GM23338 (cell line): ENCODE results near the gene ESPL1. TPM values are rescaled to one million over a fixed set of nuclear protein-coding genes. Genes with fewer than 3 reads are reported as not detected.

Source experiments
- ATAC-seq: fragments of 200-7000 bp; cut with Tn5 transposase; 3 replicates; pipeline ENCODE4 v1.9.1; 2020
- DNase-seq: peaks from one replicate; pipeline ENCODE4 v3.0.0-alpha.2; 2015; ENCODE audit warnings: low spot score
- H2AFZ ChIP-seq: fragments of 200-600 bp; sonication (generic); 2 replicates; pipeline ENCODE4 v1.8.0; 2016; ENCODE audit warnings: antibody characterized with exemption, mild to moderate bottlenecking, moderate library complexity
- H3F3A ChIP-seq: fragments of 200-600 bp; sonication (generic); replicated peaks from 2 replicates; pipeline ENCODE4 v1.8.0; 2017; ENCODE audit warnings: antibody characterized with exemption, mixed run types, low read depth
- H3K27ac ChIP-seq: fragments of 200-600 bp; sonication (generic); 2 replicates; pipeline ENCODE4 v1.6.1; 2016; ENCODE audit warnings: low read depth
- H3K27me3 ChIP-seq: fragments of 200-600 bp; sonication (generic); 2 replicates; pipeline ENCODE4 v1.8.0; 2016; ENCODE audit warnings: mild to moderate bottlenecking, mixed run types, moderate library complexity; ENCODE audit not compliant: insufficient read depth
- H3K36me3 ChIP-seq: fragments of 200-600 bp; sonication (generic); 2 replicates; pipeline ENCODE4 v1.8.0; 2016; ENCODE audit warnings: mild to moderate bottlenecking; ENCODE audit not compliant: insufficient read depth
- H3K4me1 ChIP-seq: fragments of 200-600 bp; sonication (generic); 2 replicates; pipeline ENCODE4 v1.8.0; 2016; ENCODE audit warnings: mild to moderate bottlenecking, moderate library complexity; ENCODE audit not compliant: insufficient read depth
- H3K4me2 ChIP-seq: fragments of 200-600 bp; sonication (generic); 2 replicates; pipeline ENCODE4 v1.7.1; 2017; ENCODE audit warnings: mixed run types
- H3K4me3 ChIP-seq: fragments of 200-600 bp; sonication (generic); 2 replicates; pipeline ENCODE4 v1.6.1; 2016; ENCODE audit warnings: mixed run types
- H3K79me2 ChIP-seq: fragments of 200-600 bp; sonication (generic); replicated peaks from 2 replicates; pipeline ENCODE4 v1.8.0; 2017; ENCODE audit warnings: mild to moderate bottlenecking; ENCODE audit not compliant: insufficient read depth
- H3K9me2 ChIP-seq: fragments of 200-600 bp; sonication (generic); 2 replicates; pipeline ENCODE4 v1.8.0; 2017; ENCODE audit not compliant: insufficient read depth
- H4K20me1 ChIP-seq: fragments of 200-600 bp; sonication (generic); replicated peaks from 2 replicates; pipeline ENCODE4 v1.8.0; 2017; ENCODE audit warnings: mild to moderate bottlenecking; ENCODE audit not compliant: insufficient read depth
- H3K27ac Mint-ChIP-seq: 2 replicates; pipeline ENCODE4 v1.8.0; 2020; ENCODE audit warnings: inconsistent platforms, mild to moderate bottlenecking, moderate library complexity, mixed read lengths
- H3K27me3 Mint-ChIP-seq: 3 replicates; pipeline ENCODE4 v1.8.0; 2022; ENCODE audit warnings: low read depth, mild to moderate bottlenecking, moderate library complexity, mixed read lengths, inconsistent platforms; ENCODE audit not compliant: insufficient read depth, poor library complexity
- H3K36me3 Mint-ChIP-seq: 3 replicates; pipeline ENCODE4 v1.8.0; 2021; ENCODE audit warnings: low read depth, mild to moderate bottlenecking, inconsistent platforms, moderate library complexity, mixed read lengths
- H3K4me1 Mint-ChIP-seq: 3 replicates; pipeline ENCODE4 v1.8.0; 2020; ENCODE audit warnings: mild to moderate bottlenecking, inconsistent platforms, mixed read lengths
- H3K4me3 Mint-ChIP-seq: 3 replicates; pipeline ENCODE4 v1.8.0; 2021; ENCODE audit warnings: moderate library complexity, mild to moderate bottlenecking, inconsistent platforms, mixed read lengths
- H3K9me3 Mint-ChIP-seq: 3 replicates; pipeline ENCODE4 v1.8.0; 2020; ENCODE audit warnings: moderate library complexity, mild to moderate bottlenecking, inconsistent platforms, mixed read lengths
- CREB1 ChIP-seq: fragments of 250-450 bp; sonication (Bioruptor Pico); IDR thresholded peaks from 2 replicates; pipeline ENCODE4 v1.5.0; 2020; ENCODE audit warnings: low read depth, mild to moderate bottlenecking, moderate library complexity
- JUNB ChIP-seq: IDR thresholded peaks from one replicate; pipeline ENCODE4 v1.6.1; 2016; ENCODE audit warnings: antibody characterized with exemption; ENCODE audit not compliant: unreplicated experiment
- NANOG ChIP-seq: IDR thresholded peaks from 2 replicates; pipeline ENCODE4 v1.6.1; 2016; ENCODE audit warnings: antibody characterized with exemption, borderline replicate concordance
- POLR2AphosphoS5 ChIP-seq: IDR thresholded peaks from 2 replicates; pipeline ENCODE4 v1.6.1; 2016; ENCODE audit warnings: antibody characterized with exemption, low read depth
- STAT1 ChIP-seq: IDR thresholded peaks from one replicate; pipeline ENCODE4 v1.6.1; 2016; ENCODE audit warnings: antibody characterized with exemption; ENCODE audit not compliant: unreplicated experiment
- ZNF114 ChIP-seq: fragments of 250-450 bp; sonication (Bioruptor Pico); IDR thresholded peaks from 2 replicates; pipeline ENCODE4 v1.5.0; 2020; ENCODE audit warnings: mild to moderate bottlenecking, moderate library complexity
- ZNF331 ChIP-seq: fragments of 250-450 bp; sonication (Bioruptor Pico); IDR thresholded peaks from 2 replicates; pipeline ENCODE4 v1.5.0; 2020; ENCODE audit warnings: low read depth, mild to moderate bottlenecking, moderate library complexity
- polyA plus RNA-seq: library from polyadenylated mRNA; unstranded; fragments of >200 nt; fragmentation: Nextera tagmentation; extraction: Ambion mirVana; gene quantifications from 2 replicates; pipeline ENCODE4 v1.2.1, GENCODE V29; 2016
- total RNA-seq: library from RNA; depleted of rRNA; stranded (reverse); fragments of >200 nt; shearing (Covaris generic); gene quantifications from 2 replicates; pipeline ENCODE4 v1.2.3, GENCODE V29; 2014
- TF ChIP-seq, protein P1 (sequence below), 2 experiments: fragments of 200-600 bp in 1 of 2; sonication (generic) in 1 of 2; conservative IDR thresholded peaks; 2 replicates each; pipeline versions ENCODE4 v1.5.1 to v1.6.1; 2016 to 2017; ENCODE audit warnings: antibody characterized with exemption in 2 of 2, low read depth in 2 of 2, mild to moderate bottlenecking in 2 of 2, moderate library complexity in 1 of 2
- TF ChIP-seq, protein P2 (sequence below): IDR thresholded peaks from 2 replicates; pipeline ENCODE4 v1.6.1; 2016; ENCODE audit warnings: antibody characterized with exemption
- TF ChIP-seq, protein P3 (sequence below): IDR thresholded peaks from one replicate; pipeline ENCODE4 v1.6.1; 2018; ENCODE audit warnings: antibody characterized with exemption; ENCODE audit not compliant: unreplicated experiment

ESPL1 gene
- total and polyA plus RNA-seq, 2 experiments from 2014 or later = 13.2 to 56.5 TPM

DNA sequence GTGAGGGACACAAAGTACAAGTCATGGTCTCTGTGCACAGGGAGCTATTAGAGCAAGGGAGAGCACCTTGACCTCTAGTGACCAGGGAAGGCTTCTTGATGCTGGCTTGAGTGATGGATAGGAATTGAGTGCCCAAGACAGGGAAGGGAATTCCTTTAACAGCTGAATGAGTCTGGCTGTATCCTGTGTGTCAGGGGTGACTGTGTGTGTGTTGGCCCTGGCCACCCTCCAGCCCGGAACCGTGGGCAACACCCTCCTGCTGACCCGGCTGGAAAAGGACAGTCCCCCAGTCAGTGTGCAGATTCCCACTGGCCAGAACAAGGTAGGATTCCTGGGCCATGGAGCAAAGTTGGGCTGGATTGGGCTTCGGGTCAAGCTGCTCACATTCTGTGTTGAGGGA lies 21.8 kb downstream of the ESPL1 start (continued):
- TF ChIP-seq, protein P1, sequence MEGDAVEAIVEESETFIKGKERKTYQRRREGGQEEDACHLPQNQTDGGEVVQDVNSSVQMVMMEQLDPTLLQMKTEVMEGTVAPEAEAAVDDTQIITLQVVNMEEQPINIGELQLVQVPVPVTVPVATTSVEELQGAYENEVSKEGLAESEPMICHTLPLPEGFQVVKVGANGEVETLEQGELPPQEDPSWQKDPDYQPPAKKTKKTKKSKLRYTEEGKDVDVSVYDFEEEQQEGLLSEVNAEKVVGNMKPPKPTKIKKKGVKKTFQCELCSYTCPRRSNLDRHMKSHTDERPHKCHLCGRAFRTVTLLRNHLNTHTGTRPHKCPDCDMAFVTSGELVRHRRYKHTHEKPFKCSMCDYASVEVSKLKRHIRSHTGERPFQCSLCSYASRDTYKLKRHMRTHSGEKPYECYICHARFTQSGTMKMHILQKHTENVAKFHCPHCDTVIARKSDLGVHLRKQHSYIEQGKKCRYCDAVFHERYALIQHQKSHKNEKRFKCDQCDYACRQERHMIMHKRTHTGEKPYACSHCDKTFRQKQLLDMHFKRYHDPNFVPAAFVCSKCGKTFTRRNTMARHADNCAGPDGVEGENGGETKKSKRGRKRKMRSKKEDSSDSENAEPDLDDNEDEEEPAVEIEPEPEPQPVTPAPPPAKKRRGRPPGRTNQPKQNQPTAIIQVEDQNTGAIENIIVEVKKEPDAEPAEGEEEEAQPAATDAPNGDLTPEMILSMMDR (conservative IDR thresholded peaks at IDR 0.05; ENCODE audit: low read depth in 2 of 2) = no peak
- TF ChIP-seq STAT1 = no peak
- TF ChIP-seq ZNF114 (CRISPR knock-in tag) = no peak
- TF ChIP-seq, protein P2, sequence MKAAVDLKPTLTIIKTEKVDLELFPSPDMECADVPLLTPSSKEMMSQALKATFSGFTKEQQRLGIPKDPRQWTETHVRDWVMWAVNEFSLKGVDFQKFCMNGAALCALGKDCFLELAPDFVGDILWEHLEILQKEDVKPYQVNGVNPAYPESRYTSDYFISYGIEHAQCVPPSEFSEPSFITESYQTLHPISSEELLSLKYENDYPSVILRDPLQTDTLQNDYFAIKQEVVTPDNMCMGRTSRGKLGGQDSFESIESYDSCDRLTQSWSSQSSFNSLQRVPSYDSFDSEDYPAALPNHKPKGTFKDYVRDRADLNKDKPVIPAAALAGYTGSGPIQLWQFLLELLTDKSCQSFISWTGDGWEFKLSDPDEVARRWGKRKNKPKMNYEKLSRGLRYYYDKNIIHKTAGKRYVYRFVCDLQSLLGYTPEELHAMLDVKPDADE = no peak
- TF ChIP-seq ZNF331 = no peak
- TF ChIP-seq POLR2AphosphoS5 = no peak
- no peak for TF ChIP-seq JUNB
- no peak for TF ChIP-seq NANOG

DNA sequence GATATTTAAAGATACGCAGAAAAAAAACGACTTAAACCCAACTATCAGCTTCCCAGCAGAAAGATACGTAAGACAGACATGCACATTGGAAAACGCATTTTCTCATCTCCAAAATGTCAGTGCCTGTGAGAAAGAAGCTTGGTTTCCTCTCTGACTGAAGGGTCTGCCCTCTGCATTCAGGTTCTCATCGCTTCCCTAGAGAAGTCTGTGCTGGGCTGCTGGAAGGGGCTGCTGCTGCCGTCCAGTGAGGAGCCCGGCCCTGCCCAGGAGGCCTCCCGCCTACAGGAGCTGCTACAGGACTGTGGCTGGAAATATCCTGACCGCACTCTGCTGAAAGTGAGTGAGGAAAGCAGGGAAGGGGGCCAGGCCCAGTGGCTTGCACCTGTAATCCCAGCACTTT lies 22.6 kb downstream of the ESPL1 start:
- H2AFZ ChIP-seq = no peak overlapping the region
- Mint-ChIP-seq H3K9me3 (no peaks in the 10 kb centered on the region), H3K4me1 (peaks cover 7% of the 10 kb centered on the region), H3K36me3 (peaks cover 67% of the 10 kb centered on the region), H3K4me3 (no peak overlapping the region), H3K27me3 (peaks cover 11% of the 10 kb centered on the region), H3K27ac (no peak overlapping the region)
- peaks cover 3% of the 10 kb centered on the region for H3K79me2 ChIP-seq
- H3K4me2 ChIP-seq = no peak overlapping the region
- TF ChIP-seq, protein P3, sequence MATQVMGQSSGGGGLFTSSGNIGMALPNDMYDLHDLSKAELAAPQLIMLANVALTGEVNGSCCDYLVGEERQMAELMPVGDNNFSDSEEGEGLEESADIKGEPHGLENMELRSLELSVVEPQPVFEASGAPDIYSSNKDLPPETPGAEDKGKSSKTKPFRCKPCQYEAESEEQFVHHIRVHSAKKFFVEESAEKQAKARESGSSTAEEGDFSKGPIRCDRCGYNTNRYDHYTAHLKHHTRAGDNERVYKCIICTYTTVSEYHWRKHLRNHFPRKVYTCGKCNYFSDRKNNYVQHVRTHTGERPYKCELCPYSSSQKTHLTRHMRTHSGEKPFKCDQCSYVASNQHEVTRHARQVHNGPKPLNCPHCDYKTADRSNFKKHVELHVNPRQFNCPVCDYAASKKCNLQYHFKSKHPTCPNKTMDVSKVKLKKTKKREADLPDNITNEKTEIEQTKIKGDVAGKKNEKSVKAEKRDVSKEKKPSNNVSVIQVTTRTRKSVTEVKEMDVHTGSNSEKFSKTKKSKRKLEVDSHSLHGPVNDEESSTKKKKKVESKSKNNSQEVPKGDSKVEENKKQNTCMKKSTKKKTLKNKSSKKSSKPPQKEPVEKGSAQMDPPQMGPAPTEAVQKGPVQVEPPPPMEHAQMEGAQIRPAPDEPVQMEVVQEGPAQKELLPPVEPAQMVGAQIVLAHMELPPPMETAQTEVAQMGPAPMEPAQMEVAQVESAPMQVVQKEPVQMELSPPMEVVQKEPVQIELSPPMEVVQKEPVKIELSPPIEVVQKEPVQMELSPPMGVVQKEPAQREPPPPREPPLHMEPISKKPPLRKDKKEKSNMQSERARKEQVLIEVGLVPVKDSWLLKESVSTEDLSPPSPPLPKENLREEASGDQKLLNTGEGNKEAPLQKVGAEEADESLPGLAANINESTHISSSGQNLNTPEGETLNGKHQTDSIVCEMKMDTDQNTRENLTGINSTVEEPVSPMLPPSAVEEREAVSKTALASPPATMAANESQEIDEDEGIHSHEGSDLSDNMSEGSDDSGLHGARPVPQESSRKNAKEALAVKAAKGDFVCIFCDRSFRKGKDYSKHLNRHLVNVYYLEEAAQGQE = no peak
- TF ChIP-seq ZNF114 (CRISPR knock-in tag) (no peak), CREB1 (no peak), STAT1 (no peak), ZNF331 (no peak), NANOG (no peak), JUNB (no peak)
- TF ChIP-seq, protein P1 (conservative IDR thresholded peaks at IDR 0.05; ENCODE audit: low read depth in 2 of 2) = no peak
- TF ChIP-seq, protein P2 = no peak
- H3K4me3 ChIP-seq = no peak overlapping the region
- peaks cover 18% of the 10 kb centered on the region; the same call in 1 of the 2 replicates for H3K36me3 ChIP-seq
- ATAC-seq = no peak
- DNase-seq = no peak
- H3F3A ChIP-seq = peaks cover 18% of the 10 kb centered on the region; the same call in 1 of the 2 replicates
- H3K27me3 ChIP-seq = no peaks in the 10 kb centered on the region
- no peaks in the 10 kb centered on the region; the same call in none of the 2 replicates for H4K20me1 ChIP-seq
- no peaks in the 10 kb centered on the region for H3K4me1 ChIP-seq
- no peaks in the 10 kb centered on the region for H3K9me2 ChIP-seq
- no peak overlapping the region for H3K27ac ChIP-seq
